Suprapubic skin (tissue), 4 donors: ENCODE measurements around the gene ARHGDIB.

Experiments
- CTCF ChIP-seq, 2 donors: fragments of 200-600 bp in 1 of 2; fragments of 450-650 bp in 1 of 2; sonication (generic) in 1 of 2; IDR thresholded peaks; one replicate each; pipeline ENCODE4 v1.5.1; 2016 to 2019; ENCODE audit warnings: antibody characterized with exemption in 2 of 2, mild to moderate bottlenecking in 1 of 2, moderate library complexity in 1 of 2
- EP300 ChIP-seq: sonication (generic); formaldehyde crosslinking; IDR thresholded peaks from one replicate; pipeline ENCODE4 v1.6.1; 2017; ENCODE audit warnings: antibody characterized with exemption
- POLR2A ChIP-seq, 2 donors: fragments of 450-650 bp; IDR thresholded peaks; one replicate each; pipeline ENCODE4 v1.6.1; 2017; ENCODE audit warnings: antibody characterized with exemption in 2 of 2, mild to moderate bottlenecking in 2 of 2, moderate library complexity in 2 of 2
- POLR2AphosphoS5 ChIP-seq, 3 donors: sonication (generic); formaldehyde crosslinking; IDR thresholded peaks; one replicate each; pipeline ENCODE4 v1.6.1; 2017; ENCODE audit warnings: antibody characterized with exemption in 3 of 3

- TF ChIP-seq EP300 (no peak), CTCF (IDR thresholded peaks at IDR 0.05) (no peak), POLR2A (IDR thresholded peaks at IDR 0.05) (no peak), POLR2AphosphoS5 (IDR thresholded peaks at IDR 0.05) (no peak)
Observed at GRCh38 chr12:14910090-14910915, 51.1 kb downstream of the ARHGDIB start.
